ENCODE data around the gene RNASE8.

- no peak for TF ChIP-seq CTCF (conservative IDR thresholded peaks at IDR 0.05)
- TF ChIP-seq ZFX (IDR thresholded peaks at IDR 0.05): no peak
Measured at GRCh38 chr14:21084396-21084795, 26.8 kb downstream of the RNASE8 start.

Measured in C4-2B (cell line).